HUES48 (cell line): ENCODE measurements around the gene TRIO.
A peak's percentile ranks its signal among the peaks of the same experiment; 100 is the strongest.

Experiments used
- H3K27ac ChIP-seq: one replicate; pipeline ENCODE4 v1.7.0; 2013; ENCODE audit warnings: low read depth, low read length, inconsistent platforms
- H3K27me3 ChIP-seq: 2 replicates; pipeline ENCODE4 v1.6.1; 2013; ENCODE audit warnings: mild to moderate bottlenecking, low read length; ENCODE audit not compliant: control insufficient read depth, insufficient read depth
- H3K36me3 ChIP-seq: 2 replicates; pipeline ENCODE4 v1.6.1; 2013; ENCODE audit warnings: low read length; ENCODE audit not compliant: control insufficient read depth, insufficient read depth
- H3K4me1 ChIP-seq: 2 replicates; pipeline ENCODE4 v1.6.1; 2013; ENCODE audit warnings: mild to moderate bottlenecking, low read length; ENCODE audit not compliant: control insufficient read depth, insufficient read depth
- H3K4me3 ChIP-seq: 2 replicates; pipeline ENCODE4 v1.5.1; 2013; ENCODE audit warnings: mild to moderate bottlenecking, low read depth, low read length
- H3K9ac ChIP-seq: 2 replicates; pipeline ENCODE4 v1.6.1; 2013; ENCODE audit warnings: mild to moderate bottlenecking, low read depth, low read length, moderate library complexity
- H3K9me3 ChIP-seq: 2 replicates; pipeline ENCODE4 v1.6.1; 2013; ENCODE audit warnings: low read length; ENCODE audit not compliant: control insufficient read depth, insufficient read depth

Gene TRIO

DNA sequence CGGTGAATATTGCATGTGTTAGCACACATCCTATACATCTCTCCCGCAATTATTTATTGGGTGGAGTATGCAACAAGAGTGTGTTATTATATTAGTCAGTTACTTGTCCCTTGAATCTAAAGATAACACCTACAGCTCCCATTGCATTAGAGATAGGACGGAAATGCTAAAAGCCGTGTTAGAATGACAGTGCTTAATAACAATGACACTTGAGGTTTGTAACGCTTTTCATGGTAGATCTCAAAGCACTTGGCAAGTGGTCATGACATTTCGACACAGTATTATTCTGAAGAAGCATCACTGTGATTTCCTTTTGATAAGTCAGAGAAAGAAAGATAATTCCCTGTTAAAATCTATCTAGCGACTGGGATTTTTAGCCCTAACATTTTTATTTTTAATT, 33.4 kb upstream of the TRIO start:
- Histone ChIP-seq H3K27ac (no peak overlapping the region), H3K36me3 (no peaks in the 10 kb centered on the region), H3K9ac (no peak overlapping the region), H3K9me3 (no peaks in the 10 kb centered on the region), H3K4me1 (peaks cover 24% of the 10 kb centered on the region), H3K27me3 (peaks cover 8% of the 10 kb centered on the region), H3K4me3 (no peak overlapping the region)

DNA sequence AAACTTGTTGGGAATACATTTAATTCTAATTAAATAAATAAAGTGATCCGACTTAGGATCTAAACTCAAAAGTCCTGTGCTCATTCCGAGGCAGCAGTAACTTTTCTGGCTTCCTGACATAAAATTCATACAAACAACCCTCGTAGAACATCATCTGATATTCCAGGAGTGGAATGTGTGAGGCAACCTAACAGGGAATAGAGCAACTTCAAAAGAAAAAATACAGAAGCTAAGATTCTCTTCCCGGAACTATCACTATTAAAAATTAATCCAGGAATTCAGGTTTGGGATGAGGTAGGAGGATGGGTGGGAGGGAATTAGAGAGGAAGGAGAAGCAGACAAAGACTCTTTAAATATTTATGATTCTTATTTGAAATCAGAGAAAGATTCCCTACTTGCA, 32.9 kb upstream of the TRIO start:
- Histone ChIP-seq H3K27ac (no peak overlapping the region), H3K4me3 (no peak overlapping the region), H3K9ac (no peak overlapping the region), H3K4me1 (peaks cover 28% of the 10 kb centered on the region), H3K9me3 (no peaks in the 10 kb centered on the region), H3K36me3 (no peaks in the 10 kb centered on the region), H3K27me3 (peaks cover 8% of the 10 kb centered on the region)

DNA sequence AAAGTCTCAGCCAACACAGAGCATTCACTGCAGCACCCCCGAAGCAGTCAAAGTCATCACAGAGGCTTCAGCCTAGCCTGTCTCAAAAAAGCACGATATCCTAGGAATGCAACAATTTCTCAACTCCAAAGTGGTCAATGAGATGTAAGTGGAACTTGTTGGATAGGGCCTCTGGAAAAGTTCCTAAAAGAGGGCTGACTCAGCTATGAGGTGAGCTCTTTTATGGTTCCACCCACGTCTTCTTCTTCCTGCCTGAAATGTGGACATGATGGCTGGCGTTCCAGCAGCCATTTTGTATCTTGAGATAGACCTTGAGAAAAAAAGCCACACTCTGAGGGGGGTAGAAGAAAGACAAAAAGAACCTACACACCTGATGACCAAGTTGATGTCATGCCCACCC, 32.5 kb upstream of the TRIO start:
- Histone ChIP-seq H3K4me3 (no peak overlapping the region), H3K9me3 (no peaks in the 10 kb centered on the region), H3K36me3 (no peaks in the 10 kb centered on the region), H3K4me1 (peaks cover 33% of the 10 kb centered on the region), H3K27me3 (peaks cover 8% of the 10 kb centered on the region), H3K27ac (no peak overlapping the region), H3K9ac (no peak overlapping the region)

DNA sequence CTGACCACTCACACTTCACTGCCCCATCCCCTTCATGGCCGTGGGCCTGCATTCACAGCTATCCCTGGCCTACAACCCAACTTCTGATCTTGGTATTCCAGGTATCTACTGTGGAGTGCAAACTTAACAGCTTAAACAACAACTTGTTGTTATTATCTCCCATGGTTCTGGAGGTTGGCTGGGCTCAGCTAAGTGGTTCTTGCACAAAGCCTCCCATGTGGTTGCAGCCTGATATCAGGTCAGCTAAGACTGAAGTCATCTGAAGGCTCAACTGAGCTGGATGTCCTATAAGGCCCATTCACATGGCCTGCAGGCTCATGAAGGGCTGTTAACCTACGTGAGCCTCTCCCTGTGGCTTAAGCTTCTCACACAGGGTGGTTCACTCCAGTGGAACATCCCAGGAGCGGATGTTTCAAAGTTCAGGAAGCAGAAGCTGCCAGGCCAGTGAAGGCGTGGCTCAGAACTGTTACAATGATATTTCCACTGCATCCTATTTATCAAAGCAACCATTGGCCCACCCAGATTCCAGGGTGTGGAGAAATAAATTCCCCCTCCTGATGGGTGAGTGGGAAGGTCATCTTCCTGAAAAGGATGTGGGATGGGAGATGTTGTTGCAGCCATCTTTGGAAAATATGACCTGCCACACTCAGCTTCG, 30.0 kb upstream of the TRIO start:
- Histone ChIP-seq H3K4me3 (no peak overlapping the region), H3K9me3 (no peaks in the 10 kb centered on the region), H3K4me1 (peaks cover 34% of the 10 kb centered on the region), H3K36me3 (no peaks in the 10 kb centered on the region), H3K27me3 (peaks cover 8% of the 10 kb centered on the region), H3K9ac (no peak overlapping the region), H3K27ac (no peak overlapping the region)

DNA sequence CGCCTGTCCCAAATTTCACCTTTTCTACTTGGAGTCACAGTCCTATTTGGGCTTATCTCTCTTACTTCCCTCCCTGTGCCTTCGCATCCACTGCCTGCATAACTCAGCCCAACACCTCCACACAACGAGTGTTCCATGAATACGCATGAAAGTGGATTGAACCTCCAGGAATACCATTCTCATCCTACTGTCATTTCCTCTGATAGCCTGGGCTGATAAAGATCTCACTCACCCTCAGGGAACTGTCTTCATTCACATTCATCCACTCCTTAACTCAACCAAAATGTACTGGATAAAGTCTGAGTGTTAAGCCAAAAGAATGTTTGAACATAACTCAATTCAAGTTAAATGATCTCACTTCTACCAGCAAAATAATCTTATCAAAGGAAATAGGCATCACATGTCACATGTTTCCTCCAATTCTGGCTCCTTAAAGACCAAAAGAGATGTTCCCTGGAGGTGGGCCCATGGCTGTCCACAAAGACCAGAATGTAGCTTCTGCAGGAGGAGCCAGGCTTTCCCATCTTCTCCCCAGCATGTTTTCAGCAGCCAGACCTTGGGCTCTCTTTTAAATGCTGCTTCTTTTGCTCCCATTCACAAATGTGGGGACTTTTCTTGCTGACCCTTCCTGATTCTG, 28.4 kb upstream of the TRIO start:
- Histone ChIP-seq H3K27me3 (no peaks in the 10 kb centered on the region; the same call in 1 of the 2 replicates), H3K4me1 (peaks cover 34% of the 10 kb centered on the region), H3K36me3 (no peaks in the 10 kb centered on the region), H3K27ac (peak overlapping the region; percentile 81), H3K9ac (no peak overlapping the region), H3K9me3 (no peaks in the 10 kb centered on the region), H3K4me3 (no peak overlapping the region)

DNA sequence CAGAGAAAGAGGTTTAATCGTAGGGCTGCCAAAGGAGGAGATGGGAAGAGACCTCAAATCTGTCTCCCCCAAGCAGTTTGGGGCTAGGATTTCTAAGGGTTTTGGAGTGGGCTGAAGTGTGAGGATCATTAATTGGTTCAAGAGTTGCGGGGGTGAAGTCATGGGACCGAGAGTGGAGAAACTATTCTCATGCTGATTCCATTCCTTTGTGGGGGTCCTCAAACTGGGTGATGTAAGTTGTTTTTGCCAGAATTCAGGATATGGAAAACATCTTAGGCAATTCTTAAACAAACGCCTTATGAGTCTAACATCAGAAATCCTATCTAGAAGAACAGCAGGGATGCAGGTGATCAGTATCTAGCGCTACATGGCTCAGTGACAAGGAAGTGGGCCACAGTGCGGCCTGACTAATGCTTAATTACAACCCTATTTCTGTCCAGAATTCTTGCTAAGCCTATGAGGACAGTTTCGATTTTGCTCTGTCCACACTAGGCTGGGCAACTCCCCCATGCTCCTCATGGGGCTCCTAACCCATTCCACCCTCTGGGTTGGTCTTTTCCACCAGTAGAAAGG, 27.7 kb upstream of the TRIO start:
- Histone ChIP-seq H3K9me3 (no peaks in the 10 kb centered on the region), H3K9ac (no peak overlapping the region), H3K27ac (peak overlapping the region; percentile 90), H3K4me1 (peaks cover 31% of the 10 kb centered on the region), H3K27me3 (no peaks in the 10 kb centered on the region), H3K4me3 (no peak overlapping the region), H3K36me3 (no peaks in the 10 kb centered on the region)

DNA sequence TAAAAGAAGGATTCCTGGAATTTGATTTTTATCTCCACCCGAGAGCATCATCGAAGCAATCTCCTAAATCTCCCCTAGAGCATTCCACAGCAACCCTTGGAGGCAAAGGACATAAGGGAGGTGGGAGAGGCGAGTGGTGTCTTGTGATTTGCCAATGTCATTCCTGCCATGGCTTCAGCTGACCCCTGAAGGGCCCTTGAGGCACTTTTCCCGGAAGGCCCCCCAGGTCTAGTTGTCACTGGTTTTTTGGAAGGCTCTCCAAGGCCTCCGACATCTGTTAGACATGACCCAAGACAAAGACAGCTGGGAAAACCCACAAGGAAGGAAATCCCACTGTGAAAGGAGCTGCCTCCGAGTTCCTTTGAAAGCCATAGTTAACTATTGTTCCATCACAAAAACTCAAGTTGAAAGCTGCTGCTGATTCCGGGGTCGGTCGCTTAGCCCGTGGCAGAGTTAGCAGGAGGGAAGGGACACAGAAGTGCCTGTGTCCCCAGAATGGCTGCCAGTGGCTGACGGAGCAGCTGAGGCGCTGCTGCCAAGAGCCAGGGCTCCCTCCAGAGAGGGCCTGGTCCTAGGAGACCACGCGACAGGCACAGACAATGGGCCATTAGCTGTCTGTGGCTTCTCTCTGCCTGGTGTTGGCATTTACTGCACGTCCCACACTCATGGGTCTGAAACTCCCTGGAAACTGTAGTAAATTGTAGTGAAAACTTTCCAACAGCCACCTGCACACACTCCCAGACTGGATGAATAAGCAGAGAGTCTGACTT, 24.4 kb upstream of the TRIO start:
- Histone ChIP-seq H3K9ac (no peak overlapping the region), H3K9me3 (no peaks in the 10 kb centered on the region), H3K4me1 (peaks cover 31% of the 10 kb centered on the region), H3K4me3 (no peak overlapping the region), H3K27me3 (no peaks in the 10 kb centered on the region), H3K27ac (peak overlapping the region; percentile 31), H3K36me3 (no peaks in the 10 kb centered on the region)

DNA sequence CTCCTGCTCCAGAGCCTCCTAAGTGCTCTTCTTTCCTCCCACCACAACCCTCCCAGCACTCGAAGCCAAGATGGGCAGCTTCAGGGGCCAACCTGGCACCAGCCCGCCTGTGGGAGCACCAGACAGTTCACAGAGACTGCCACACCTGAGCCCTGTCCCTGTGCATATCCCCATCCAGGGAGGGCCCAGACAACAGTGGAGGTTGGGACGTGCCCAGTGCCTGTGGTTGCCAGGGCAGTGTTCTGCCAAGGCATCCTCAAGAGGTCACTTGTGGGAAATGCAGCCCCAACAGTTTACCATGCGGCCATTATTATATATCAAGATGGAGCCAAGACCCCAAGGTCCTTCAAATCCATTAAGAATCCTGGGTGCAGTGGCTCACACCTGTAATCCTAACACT, 23.0 kb upstream of the TRIO start:
- Histone ChIP-seq H3K36me3 (no peaks in the 10 kb centered on the region), H3K4me1 (peaks cover 21% of the 10 kb centered on the region), H3K27me3 (no peaks in the 10 kb centered on the region), H3K9me3 (no peaks in the 10 kb centered on the region), H3K9ac (no peak overlapping the region), H3K4me3 (no peak overlapping the region), H3K27ac (no peak overlapping the region)

DNA sequence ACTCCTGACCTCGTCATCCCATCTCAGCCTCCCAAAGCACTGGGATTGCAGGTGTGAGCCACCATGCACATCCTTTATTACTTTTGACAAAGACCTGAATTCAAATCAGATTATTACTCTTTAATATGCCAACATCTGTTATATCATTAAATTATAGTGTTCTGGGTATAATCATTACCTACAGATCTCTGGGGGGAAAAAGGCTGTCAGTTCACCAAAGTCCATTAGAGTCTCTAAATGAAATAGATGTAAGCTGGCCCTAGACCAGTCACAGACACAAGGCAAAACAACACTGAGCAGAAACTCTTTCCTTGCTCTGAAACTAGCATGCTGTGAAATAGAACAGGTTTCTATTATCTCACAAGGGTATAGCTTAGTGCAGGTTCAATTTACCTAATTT, 21.6 kb upstream of the TRIO start:
- Histone ChIP-seq H3K36me3 (no peaks in the 10 kb centered on the region), H3K4me3 (no peak overlapping the region), H3K9me3 (no peaks in the 10 kb centered on the region), H3K27me3 (no peaks in the 10 kb centered on the region), H3K27ac (no peak overlapping the region), H3K4me1 (peaks cover 12% of the 10 kb centered on the region; the same call in 1 of the 2 replicates), H3K9ac (no peak overlapping the region)

DNA sequence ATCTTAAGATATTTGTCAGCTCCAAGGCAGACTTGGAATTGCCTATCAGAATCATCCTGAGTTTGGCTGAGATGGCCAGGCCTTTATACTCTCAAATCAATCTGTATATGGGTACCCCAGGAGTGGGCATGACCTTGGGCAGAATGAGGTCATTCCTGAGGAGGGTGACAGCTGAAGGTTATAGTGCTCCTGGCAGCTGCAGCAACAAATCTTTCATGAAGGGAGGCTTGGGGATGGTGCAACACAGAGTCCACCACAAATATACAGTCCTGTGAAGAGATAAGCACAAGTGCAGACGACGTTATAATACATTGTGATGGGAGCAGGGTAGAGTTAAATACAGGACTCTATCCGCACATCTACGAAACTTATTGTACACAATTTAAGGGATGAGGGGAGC, 21.1 kb upstream of the TRIO start:
- peaks cover 12% of the 10 kb centered on the region; the same call in 1 of the 2 replicates for H3K4me1 ChIP-seq
- no peak overlapping the region for H3K27ac ChIP-seq
- no peak overlapping the region for H3K4me3 ChIP-seq
- H3K9ac ChIP-seq = no peak overlapping the region
- H3K9me3 ChIP-seq = no peaks in the 10 kb centered on the region
- H3K27me3 ChIP-seq = no peaks in the 10 kb centered on the region
- H3K36me3 ChIP-seq = no peaks in the 10 kb centered on the region

DNA sequence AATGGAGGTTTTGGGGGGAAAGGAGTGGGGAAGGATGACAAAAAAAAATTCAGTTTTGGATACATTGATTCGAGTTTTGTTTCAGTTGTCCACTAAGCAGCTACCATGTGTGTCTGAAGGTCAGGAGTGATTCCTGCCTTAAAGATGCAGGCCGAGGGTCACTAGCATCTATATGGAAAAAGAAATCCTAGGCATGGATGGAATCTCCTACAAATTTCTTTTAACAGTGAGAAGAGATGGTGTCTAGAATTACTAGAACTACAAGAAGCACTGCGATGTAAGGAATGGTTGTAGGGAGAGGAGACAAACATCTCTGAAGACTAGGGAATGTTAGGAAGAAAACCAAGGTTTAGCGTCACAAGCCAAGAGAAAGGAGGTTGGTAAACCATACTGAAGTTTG, 19.6 kb upstream of the TRIO start:
- no peak overlapping the region for H3K9ac ChIP-seq
- no peaks in the 10 kb centered on the region for H3K36me3 ChIP-seq
- H3K4me3 ChIP-seq = no peak overlapping the region
- no peak overlapping the region for H3K27ac ChIP-seq
- no peaks in the 10 kb centered on the region for H3K9me3 ChIP-seq
- no peaks in the 10 kb centered on the region for H3K27me3 ChIP-seq
- H3K4me1 ChIP-seq = peaks cover 8% of the 10 kb centered on the region; the same call in 1 of the 2 replicates
